Stimulated activated CD4-positive, alpha-beta T cell treated with anti-CD3 and anti-CD28 coated beads, Interleukin-4, amount 100 ng/mL, for 24 hours (primary cell): ENCODE measurements around the gene ROGDI.
"Not testable (repeated sequence)": the region's sequence is repeated elsewhere in the genome, so short reads cannot be mapped to it uniquely, and the experiment has no call there.

Source experiments
- DNase-seq: peaks from one replicate; pipeline ENCODE4 v3.0.0-alpha.2; 2020

Gene ROGDI

DNA sequence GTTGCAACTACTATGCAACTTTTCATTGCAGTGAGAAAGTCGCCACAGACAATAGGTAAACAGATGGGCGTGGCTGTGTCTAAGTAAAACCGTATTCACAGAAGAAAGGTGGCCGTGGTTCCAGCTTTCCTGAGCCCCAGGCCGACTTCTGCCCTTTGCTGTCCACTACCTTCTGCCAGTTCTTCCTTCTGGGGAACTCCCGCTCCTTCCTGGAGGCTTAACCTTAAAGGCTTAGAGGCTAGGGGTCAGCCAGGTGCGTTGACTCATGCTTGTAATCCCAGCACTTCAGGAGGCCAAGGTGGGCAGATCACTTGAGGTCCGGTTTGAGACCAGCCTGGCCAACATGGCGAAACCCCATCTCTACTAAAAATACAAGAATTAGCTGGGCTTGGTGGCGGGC, 12.2 kb downstream of the ROGDI start:
- no peak for DNase-seq

DNA sequence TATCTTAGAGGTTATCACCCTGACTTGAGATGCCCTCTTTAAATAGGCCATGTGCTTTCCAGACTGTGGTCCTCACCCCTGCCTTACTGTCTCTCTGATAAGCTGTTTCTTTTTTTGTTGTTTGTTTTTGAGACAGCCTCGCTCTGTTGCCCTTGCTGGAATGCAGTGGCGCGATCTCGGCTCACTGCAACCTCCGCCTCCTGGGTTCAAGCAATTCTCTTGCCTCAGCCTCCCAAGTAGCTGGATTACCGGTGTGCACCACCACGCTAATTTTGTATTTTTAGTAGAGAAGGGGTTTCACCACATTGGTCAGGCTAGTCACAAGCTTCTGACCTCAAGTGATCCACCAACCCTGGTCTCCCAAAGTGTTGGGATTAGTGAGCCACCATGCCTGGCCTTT, 13.5 kb downstream of the ROGDI start:
- DNase-seq, result no peak

DNA sequence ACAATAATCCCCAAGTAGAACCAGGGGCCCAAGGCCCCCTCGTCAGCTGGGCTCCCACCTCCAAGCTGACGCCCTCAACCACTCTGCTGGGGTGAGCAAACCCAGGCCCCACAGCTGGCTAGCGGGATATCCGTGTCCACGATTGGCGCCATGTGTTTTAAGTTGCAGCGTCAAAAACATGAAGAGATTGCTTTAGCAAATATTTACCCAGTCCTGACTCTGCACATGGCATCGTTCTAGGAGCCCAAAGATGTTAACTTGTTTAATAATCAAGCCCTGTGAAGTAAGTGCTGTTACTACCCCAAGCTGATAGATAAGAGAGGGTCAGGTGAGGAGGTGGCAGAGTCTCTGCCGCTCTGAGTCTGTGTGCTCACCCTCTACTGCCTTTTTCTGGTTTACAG, 13.9 kb downstream of the ROGDI start:
- no peak for DNase-seq

DNA sequence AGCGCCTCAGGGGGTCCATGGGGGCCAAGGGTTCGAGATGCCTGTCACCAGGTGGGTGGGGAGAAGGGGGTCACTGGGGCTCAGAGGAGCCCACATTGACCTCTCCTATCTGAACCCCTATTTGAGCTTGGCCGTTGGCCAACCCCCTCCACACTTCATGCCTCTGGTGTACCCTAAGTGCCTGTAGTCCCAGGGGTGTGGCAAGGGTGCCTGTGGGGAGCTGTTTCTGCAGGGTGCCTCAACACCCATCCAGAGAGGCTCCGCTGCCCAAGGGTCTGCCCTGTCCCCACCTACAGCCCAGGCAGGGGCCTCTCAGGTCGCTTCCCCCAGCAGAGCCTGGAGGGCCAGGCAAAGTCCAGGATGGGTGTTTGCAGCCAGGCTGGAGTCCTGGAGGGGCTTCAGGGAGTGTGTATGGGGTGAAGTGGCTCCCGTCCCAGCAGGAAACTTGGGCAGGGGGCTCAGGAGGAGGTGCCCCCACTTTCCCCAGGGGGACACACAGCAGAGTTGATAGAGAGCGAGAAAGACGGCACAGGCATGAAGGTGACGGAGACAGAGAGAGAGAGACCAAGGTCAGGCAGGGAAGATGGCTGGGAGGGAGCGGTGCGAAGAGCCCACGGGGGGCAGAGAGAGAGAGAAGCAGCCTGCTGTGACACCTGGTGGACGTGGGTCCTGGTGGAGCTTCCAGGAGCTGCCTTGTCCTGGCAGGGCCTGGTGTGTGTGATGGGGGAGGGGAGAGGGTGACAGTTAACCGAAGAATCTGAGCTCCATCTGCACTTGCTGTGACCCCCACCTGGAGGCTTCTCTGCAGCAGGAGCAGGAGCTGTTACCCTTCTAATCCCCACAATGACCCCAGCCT, 14.6 kb downstream of the ROGDI start, which contains the start of gene SEPTIN12:
SEPTIN12 (minus strand) TSS at position 719 of the 856 bp plus-strand sequence; CDS start at position 19, 700 bp downstream.
- DNase-seq, result no peak

DNA sequence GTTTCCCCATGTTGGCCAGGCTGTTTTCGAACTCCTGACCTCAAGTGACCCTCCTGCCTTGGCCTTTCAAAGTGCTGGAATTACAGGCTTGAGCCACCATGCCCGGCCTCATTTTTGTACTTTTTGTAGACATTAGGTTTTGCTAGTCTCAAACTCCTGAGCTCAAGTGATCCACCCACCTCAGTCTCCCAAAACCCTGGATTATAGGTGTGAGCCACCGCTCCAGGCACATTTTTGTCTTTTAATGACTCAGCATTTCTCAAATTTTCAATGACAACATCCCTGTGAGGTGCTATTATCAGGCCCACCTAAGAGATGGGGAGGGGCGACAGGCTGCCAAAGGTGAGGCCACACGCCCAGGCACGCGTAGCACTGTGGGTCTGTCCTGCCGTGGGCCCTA, 15.4 kb downstream of the ROGDI start:
- DNase-seq, result no peak

DNA sequence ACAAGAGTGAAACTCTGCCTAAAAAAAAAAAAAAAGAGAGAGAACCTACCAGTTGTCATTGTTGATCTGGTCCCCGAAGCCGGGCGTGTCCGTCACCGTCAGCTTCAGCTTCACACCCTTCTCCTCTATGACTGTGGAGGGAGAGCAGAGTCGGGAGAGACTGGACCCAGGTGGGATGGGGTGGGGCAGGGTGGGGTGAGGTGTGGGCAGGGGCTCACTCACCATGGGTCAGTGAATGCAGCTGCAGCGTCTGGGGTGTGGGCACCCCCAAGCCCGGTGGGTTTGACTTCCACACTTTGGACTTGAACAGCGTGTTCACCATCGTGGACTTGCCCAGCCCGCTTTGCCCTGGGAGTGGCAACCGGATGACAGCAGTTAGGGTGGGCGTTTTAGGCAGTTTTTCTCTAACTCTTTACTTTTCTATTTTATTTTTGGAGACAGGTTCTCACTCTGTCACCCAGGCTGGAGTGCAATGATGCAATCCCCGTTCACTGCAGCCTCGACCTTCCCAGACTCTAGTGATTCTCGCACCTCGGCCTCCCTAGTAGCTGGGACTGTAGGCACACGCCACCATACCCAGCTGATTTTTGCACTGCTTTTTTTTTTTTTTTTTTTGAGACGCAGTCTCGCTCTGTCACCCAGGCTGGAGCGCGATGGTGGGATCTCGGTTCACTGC, 16.5 kb downstream of the ROGDI start:
- no peak for DNase-seq

DNA sequence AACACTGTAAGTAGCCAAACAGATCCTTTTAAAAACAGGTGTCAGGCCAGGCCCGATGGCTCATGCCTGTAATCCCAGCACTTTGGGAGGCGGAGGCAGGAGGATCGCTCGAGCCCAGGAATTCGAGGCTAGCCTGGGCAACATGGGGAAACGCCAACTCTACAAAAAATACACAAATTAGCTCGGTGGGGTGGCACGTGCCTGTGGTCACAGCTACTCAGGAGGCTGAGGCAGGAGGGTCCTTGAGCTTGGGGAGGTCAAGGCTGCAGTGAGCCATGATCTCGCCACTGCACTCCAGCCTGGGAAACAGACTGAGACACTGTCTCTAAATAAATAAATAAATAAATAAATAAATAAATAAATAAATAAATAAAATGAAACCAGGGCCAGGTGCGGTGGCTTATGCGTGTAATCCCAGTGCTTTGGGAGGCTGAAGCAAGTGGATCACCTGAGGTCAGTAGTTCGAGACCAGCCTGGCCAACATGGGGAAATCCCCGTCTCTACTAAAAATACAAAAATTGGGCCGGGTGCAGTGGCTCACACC, 17.9 kb downstream of the ROGDI start:
- not testable (repeated sequence) for DNase-seq

DNA sequence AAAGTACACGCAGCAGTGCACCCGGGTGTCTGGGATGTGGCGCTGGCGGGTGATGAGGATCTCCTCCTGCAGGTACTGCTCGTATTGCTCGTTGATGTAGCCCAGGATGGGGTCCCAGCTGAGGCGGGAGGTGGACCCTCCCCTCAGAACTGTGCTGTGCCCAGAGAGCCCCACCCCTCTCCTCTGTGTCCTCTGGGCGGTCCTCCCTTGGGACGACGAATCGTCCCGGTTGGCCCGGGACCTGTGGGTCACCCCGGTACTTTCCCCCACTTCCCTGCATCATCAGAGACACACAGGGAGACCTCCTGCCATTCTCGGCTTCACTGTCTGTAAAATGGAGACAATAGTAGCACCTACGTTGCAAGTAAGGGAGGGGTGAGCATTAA, 18.5 kb downstream of the ROGDI start:
- DNase-seq, result no peak

DNA sequence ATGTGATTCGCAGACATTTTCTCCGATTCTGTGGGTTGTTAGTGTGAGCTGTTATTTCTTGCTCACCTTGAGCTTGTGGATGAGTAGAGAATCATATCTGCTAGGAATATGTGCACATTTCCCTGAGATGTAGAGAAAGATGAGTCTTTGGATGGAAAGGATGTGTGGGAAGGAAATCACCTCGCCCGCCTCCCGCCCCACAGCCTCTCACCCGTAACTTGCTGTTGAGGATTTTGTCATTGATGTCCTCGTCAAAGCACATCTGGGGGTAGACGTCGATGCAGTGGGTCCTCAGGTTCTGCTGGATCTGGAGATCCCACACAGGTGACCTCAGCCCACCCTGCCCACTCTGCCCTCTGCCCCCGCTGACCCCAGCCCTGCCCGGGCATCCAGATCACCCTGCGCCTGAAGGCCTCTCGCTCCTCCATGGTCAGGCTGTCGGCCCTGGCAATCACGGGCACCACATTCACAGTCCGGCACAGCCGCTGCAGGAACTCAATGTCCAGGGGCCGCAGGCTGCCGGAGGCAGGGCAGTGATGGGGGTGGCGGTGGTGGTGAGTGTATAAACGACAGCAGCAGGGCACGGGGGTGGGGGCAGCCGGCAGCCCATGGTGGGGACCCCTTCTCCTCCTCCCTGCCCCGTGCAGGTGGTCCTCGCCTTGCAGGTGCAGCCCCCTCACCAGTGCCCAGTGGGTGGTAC, 19.0 kb downstream of the ROGDI start:
- no peak for DNase-seq

DNA sequence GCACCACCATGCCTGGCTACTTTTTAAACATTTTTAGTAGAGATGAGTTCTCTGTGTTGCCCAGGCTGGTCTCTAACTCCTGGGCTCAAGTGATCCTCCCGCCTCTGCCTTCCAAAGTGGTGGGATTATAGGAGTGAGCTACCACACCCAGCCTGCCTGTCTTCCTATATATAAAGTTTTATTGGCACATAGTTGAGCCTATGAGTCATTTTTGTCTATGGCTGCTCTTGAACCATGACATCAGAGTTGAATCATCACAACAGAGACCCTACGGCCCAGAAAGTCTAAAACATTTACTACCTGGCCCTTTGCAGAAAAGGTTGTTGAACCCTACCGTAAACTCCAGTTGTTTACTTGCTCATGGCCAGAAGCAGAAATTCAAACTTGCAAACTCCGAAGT, 22.2 kb downstream of the ROGDI start:
- DNase-seq, result no peak

DNA sequence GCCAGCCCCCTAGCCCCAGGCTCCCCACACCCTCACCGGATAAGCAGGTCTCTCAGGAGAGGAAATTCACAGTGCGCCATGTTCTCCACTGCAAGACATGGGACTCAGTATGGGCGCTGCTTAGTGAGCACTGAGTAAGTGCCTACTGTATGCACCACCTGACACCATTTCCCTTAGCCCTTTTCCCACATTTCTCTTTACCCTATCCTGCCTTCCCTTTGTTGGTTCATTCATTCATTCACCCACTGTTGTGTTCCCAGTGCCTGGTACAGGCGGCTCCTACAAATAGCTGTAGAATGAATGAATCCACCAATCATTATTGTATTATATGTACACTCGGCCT, 24.4 kb downstream of the ROGDI start:
- no peak for DNase-seq

DNA sequence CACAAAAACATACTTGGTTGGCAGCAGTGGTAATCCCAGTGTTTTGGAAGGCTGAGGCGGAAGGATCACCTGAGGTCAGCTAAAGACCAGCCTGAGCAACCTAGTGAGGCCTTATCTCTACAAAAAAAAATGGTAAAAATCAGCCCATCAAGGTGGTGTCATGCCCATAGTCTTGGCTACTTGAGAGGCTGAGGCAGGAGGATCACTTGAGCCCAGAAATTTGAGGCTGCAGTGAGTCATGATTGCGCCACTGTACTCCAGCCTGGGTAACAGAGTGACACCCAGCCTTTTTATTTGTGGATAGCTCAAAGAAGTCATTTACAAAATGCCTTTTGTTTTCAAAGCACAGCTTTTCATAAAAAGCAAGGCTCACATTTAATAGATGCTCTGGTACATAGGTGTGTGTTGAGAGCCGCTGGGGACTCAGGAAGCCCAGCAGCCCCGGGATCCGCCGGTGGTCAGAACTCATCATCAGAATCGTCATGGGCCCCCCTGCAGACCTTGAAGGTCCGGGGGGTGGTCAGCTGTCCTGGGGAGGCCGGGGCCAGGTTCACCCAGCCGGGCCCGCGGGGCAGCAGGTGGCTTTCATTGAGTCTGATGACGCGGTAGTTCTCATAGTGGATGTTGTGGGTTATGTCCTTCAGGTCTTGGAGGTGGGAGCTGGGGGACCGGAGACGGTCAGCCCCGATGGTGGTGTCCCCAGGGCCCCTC, 24.9 kb downstream of the ROGDI start:
- no peak for DNase-seq

DNA sequence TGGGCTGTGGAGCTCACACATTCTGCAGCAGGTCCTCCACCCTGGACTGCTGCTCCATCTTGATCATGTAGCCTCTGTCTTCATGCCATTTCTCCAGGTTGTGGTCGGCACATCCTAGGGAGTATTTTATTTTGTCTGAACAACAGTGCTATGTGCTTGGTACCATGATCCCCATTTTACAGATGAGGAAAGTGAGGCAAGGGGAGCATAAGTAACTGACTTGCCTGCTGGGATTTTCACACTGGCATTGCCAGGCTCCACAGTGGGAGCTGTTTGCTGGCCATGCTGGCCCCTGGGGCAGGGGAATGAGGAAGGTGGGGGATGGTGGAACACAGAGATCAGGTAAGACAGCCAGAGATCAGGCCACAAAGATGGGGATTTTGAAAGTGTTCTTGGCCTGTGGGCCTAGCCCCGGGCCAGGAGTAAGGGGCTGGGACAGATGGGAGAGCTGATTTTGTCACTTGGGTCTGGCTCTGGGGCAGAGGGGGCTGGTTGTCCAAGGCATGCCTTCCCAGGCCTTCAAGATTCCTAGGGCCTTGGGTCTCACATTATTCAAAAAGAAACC, 26.2 kb downstream of the ROGDI start:
- DNase-seq, result no peak

DNA sequence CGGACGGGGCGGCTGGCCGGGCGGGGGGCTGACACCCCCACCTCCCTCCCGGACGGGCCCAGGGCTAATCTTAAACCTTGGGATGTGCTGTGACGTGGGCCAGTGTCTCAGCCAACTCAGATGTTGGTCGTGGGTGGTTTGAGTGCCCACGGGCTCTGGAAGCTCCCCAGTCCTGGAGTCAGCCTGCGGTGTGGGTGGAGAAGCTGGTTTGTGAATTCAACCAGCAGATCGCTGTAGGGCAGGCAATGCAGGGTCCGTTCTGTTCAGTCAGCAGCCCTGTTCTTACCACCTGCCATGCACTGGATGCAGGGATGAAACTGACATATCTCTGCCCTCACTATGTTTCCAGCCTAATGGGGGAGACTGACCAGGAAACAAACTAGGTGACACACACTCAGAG, 27.4 kb downstream of the ROGDI start:
- DNase-seq, result no peak

DNA sequence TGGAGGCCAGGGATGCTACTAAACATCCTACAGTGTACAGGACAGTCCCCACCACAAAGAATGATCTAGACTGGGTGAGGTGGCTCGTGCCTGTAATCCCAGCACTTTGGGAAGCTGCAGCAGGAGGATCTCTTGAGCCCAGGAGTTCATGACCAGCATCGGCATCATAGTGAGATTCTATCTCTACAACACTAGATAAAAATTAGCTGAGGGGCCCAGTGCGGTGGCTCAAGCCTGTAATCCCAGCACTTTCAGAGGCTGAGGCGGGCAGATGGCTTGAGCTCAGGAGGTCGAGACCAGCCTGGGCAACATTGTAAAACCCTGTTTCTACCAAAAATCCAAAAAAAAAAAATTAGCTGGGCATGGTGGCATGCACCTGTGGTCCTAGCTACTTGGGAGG, 30.1 kb downstream of the ROGDI start:
- DNase-seq, result no peak

DNA sequence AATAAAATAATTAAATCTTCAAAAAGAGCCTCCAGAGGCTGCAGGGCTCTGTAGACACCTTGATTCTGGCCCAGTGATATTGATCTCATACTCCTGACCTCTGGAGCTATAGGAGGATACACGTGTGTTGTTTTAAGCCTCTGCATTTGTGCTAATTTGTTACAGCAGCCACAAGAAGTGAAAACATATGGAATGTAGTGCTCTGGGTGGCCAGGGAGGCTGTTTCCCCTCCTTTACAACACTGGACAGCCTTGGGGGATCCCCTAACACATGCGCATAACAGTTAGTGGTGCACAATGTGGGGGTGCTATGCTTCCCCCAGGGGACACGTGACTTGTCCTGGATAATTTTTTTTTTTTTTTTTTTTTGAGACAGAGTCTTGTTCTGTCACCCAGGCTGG, 30.8 kb downstream of the ROGDI start:
- DNase-seq, result no peak

DNA sequence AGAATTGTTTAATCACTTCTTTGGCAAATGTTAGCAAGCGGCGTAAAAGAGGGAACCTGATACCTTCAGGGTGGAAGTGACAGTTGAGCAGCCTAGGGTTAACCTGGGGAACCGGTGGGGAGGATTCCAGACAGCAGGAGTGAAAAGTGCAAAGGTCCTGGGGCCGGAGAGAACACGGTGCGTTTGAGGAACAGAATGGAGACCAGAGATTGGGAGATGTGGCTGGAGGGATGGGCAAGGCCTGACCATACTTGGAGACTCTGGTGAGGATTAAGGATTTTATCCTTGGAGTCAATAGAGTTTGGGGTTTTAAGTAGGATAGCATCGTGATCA, 33.2 kb downstream of the ROGDI start:
- DNase-seq, result no peak

DNA sequence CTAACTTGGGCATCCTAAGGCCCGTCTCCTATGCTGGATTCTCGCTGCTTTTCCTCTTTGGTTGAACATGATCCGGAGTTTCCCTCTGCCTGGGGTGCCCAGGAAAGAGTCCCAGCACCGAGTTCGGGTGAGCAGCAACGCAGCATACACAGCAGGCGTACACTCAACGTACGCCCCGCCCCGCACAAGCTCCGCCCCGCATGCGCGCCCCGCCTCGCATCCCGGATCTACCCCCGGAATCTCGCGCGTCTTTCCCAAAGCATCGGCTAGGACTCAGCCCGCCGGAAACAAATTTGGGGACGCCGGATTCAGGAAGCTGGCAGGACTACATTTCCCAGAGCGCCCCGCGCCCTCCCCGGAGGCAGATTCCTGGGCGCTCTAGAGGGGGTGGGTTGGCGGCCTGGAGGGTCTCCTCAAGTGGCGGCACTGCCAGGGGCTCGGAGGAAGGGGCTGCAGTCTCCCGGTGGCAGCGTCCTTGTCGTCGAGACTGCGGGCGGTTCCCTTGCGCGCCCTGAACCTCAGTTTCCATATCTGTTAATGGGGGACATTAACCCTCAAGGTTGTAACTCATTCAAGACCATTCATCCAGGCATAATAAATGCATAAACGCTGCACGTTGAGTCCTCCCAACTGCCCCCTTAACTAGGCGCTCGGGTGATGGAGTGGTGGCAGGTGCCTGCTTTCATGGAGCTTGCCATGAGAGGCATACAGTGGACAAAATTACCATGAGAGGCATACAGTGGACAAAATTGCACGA, 33.7 kb downstream of the ROGDI start:
- peak; percentile 91 for DNase-seq

DNA sequence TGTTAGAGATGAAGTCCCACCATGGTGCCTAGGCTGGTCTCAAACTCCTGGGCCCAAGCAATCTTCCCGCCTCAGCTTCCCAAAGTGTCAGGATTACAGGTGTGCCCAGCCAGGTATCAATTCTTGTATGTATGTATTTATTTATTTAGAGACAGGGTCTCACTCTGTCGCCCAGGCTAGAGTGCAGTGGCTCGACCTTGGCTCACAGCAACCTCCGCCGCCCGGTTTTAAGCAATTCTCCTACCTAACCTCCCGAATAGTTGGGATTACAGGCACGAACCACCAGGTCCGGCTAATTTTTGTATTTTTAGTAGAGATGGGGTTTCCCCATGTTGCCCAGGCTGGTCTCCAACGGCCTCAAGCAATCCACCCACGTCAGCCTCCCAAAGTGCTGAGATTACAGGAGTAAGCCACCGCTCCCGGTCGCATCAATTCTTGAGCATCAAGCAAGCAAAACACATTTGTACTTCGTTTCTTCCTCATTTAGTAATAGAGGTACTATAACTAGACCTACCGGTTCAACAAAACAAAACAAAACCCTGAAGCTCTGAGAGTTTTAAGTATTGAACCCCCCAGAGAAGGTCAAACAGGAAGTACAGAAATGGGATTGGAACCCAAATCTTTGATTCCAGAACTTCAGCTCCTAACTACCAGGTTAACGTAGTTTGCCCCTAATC, 34.4 kb downstream of the ROGDI start:
- no peak for DNase-seq

DNA sequence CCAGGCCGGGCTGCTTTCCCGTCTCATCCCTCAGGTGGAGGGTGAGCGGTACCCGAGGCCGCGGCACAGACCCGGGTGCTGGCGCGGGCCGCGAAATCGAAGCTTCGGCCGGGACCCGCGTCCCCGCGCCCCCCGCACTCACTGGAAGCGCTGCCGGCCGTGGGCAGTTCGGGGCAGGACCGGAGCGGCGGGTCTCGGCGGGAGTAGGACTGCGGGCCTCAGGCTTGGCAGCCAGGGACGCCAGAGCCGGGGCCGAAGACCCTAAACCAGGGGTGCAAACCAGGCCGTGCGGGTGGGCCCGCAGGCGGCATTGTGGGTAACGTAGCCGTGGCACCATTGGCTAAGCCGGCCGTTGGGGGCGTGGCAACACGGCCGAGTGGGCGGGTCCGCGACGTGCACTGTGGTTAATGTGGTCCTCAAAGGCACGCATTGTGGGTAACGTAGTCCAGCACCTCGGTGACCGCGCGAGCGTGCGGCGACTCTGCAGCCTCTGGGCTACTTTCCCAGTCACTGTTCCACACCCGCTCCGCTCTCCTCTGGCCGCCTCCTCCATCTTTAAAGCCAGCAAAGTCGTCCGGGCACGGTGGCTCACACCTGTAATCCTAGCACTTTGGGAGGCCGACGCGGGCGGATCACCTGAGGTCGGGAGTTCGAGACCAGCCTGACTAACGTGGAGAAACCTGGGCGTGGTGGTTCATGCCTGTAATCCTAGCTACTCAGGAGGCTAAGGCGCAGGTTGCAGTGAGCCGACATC, 35.4 kb downstream of the ROGDI start, which contains the start of gene ZNF500:
ZNF500 (minus strand) TSS at position 288 of the 754 bp plus-strand sequence. CDS start 1,184 bp downstream, outside the sequence.
- DNase-seq, result peak; percentile 98
